ENCODE results near the gene LMOD1. TPM values are rescaled to one million over a fixed set of nuclear protein-coding genes. Genes with fewer than 3 reads are reported as not detected.
"Not testable (repeated sequence)": the region's sequence is repeated elsewhere in the genome, so short reads cannot be mapped to it uniquely, and the experiment has no call there.

The LMOD1 gene
- polyA plus RNA-seq, 5 donors, result 3.5 to 8.2 (median 5.1) TPM

DNA sequence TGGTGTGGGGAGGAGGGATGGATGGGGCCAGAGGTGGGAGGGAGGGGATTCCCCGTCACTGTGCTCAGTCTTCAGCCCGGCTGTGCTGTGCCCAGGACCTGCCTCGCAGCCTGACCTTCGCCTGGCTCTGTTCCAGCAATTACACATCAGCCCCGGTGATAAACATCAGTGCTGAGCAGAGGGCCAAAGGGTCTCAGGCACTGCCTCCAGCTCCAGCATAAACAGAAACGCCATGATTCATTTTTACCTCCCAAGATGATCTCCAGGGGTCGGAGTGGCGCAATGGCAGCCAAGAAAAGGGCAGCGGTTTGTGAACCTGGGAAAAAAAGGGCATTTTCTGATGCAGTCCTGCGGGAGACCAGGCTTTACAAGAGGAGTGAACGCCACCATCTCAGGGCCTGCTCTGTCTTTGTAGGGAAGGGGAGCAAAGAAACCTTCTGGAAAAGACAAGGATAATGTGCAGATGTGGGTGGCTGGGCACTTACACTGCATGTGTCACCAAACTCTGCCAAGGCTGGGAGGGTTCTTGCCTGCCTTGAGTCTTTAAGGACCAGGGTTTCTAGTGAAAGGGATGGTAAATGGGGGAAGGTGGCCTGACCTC lies 29.6 kb downstream of the LMOD1 start:
- no peak for DNase-seq

DNA sequence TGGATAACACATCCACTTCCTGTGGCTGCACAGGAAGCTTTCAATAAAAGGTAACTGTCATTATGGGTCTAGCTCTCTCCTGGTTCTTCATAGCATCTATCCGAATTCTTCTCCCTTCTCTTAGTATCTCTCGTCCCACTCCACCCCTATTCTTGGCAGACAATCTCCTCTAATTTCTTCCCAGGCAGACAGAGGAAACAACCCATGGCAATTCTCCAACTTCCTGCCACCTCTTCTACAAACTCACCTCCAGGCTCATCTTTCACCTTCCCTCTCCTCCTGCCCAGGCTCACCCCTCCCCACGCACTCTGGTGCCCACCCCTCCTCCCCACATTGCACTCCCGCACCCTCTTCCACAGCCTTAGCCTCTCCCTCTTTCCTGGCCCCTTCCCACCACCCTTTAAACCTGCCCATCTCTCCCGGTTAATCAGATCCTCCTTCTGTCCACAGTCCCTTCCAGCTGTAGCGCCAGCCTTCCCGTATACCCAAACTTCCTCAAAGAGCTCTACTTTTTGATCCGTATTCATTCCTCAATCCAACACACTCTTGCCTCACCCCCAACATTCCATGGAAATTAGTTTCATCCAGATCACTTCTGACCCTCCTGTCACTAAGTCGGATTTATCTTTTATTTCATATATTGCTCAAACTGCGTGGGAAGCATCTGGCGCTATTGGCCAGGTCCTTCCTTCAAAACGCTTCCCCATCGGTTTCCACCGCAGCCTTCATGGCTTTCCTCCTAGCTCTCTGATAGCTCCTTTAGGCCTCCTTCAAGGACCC lies 31.7 kb downstream of the LMOD1 start:
- DNase-seq, result no peak

DNA sequence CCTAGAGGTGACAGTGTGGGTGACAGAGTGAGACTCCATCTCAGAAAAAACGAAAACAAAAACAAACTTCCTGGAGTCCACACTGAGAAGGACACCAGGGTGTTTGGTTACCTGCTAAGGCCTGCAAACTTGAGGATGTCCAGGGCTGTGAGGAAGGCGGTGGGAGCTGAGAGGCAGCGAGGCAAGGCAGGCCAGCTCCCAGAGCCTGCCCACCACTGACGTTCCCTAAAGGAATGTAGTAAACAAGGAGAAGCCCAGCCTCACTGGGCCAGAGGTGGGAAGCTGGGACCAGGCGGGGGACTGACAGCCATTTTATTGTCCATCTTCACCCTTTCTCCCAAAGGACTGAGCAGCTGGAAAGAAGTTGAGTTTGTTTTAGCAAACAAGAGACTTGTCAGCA lies 33.5 kb downstream of the LMOD1 start:
- no peak for DNase-seq

DNA sequence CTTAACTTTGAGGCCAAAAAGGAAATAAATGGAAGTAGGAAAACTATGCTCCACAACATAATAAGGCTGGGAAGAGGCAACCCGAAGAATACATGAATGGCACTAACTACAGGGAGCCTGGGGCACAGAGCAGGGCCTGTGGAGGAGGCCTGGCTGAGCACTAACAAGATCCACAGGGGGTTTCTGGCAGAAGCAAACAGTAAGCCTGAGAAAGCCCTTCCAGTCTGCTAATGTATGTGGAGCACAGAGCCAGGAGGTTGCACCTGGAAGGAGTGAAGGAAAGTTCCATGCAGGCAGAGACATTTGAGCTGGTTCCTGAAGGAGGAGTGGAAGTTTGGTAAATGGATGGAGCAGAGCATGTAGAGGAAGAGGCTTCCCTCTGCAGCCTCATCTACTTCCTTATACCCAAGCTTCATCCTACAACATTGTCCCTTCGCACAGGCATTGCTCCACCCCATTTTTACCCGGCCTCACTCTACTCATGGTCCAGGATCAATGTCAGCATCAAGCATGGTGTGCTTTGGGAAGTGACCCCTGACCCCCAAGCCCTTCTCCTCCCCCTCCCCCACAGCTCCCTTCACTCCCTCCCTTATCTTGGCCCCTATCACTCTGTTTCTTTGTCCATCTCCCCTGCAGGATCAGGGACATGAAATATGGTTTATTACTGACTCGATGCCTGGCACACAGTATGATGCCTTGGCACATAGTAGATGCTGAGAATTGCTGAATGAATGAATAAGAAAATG lies 34.3 kb downstream of the LMOD1 start:
- DNase-seq, result no peak

- DNase-seq, result no peak
These were observed 38.7 kb downstream of the LMOD1 start for GRCh38 chr1:201907621-201908020.

DNA sequence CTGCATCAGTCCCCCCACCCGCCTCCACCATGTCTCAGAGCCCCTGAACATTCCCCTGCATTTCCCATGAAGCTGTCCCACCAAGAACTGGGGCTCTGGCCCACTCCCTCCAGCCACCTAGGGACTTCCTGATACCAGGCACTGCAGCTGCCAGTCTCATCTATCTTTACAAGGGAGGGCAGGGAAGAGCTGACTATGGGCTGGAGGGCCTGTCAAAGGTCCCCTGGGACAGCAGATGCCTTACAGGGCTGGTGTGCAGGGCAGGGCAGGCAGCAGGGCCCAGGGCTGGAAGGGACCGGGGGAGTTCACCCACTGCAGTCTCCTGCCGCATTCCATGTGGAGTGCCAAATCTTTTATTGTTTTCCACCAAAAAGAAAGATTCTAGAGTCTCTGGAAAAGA lies 40.0 kb downstream of the LMOD1 start:
- DNase-seq, result no peak

- no peak for DNase-seq
These were observed 41.0 kb downstream of the LMOD1 start for GRCh38 chr1:201905234-201905890.

DNA sequence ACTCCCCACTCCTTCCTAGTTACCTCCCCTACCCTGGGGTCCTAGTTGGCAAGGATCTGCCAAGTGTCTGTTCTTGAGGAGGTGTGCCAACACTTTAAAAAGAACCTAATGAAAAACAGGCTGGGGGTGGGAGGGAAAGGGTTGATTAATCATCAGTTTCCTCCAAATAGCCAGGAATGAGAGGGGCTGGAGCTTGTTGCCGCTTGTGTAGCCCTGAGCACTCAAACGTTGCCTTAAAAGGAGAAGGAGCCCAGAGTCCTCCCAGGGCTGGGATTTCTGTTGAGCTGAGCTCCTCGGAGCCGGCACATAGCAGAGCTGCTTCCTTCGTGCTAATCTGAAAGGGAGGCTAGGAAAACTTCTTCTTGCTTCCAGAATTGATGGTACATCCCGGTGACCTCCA lies 41.8 kb downstream of the LMOD1 start:
- DNase-seq, result no peak

- no peak for DNase-seq
These were observed 43.2 kb downstream of the LMOD1 start for GRCh38 chr1:201903135-201903534.

GRCh38 chr1:201902198-201902597 lies 44.1 kb downstream of the LMOD1 start:
- DNase-seq, result no peak

- not testable (repeated sequence) for DNase-seq
These were observed 45.3 kb downstream of the LMOD1 start for GRCh38 chr1:201901036-201901435.

DNA sequence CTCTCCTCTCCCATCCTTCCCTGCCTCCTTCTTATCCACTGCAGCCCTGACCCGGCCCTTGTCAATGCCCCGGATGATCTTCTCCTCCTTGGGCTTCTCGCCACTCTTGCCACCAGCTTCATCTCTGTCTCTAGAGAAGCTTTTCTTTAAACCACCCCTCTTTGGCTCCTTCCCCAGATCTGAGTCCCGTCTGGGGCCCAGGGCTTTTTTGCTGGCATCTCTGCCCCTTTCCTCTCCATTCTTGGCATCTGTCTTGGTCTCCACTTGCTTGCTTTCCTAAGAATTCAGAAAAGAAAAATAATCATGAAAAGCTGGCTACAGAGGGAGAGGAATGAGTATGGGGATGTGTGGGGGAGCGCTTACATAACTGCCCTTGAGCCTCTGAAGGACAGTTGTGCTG lies 45.9 kb downstream of the LMOD1 start:
- DNase-seq, result no peak

DNA sequence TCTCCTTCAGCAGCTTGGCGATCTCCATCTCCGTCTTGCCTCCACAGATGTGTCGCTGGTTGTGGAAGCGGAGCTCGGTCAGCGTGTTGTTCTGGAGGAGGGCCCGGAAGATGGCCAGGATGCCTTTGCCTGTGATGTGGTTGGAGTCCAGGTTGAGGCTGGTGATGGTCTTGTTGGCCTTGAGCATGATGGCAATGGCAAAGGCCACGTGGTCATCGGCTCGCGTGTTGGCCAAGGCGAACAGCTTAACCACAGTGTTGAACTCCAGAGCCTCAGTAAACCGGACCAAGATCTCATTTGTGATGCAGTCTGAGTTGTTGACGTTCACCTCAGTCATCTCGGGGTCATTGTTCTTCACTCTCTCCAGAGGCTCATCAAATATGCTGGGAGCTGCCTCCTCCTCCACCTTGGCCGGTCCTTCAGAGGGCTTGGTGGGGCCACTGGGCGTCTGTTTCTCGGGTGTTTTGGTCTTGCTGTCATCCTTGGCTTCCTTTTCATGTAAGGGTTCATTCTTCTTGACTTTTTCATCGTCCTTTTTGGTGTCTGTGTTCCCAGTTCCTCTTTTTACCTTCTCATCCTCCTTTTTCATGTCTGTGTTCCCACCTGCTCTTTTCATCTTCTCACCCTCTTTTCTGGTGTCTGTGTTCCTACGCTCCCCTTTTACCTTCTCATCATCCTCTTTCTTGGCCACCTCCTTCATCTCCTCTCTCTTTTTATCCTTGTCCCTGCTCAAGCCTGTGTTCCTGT lies 46.5 kb downstream of the LMOD1 start:
- DNase-seq, result no peak

DNA sequence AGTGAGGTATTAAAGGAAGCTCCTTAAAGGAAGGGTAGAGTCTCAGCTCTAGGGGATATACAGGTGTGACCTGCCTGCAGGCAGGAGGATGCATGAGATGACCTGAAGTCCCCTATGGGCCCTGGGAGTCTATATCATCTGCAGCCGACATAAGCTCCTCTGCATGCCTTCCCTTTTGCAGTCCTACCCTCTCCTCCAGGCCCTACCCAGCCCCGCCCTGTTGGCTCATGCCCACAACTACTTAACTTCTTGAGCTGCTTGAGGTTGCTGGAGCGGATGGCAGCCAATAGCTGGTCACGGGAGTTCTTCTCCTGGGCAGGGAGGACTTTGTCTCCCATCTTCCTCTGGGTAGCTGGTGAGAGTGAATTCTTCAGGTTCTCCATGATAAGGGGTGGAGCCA lies 47.4 kb downstream of the LMOD1 start:
- no peak for DNase-seq

- DNase-seq, result no peak
These were observed 48.0 kb downstream of the LMOD1 start for GRCh38 chr1:201898240-201898894.

DNA sequence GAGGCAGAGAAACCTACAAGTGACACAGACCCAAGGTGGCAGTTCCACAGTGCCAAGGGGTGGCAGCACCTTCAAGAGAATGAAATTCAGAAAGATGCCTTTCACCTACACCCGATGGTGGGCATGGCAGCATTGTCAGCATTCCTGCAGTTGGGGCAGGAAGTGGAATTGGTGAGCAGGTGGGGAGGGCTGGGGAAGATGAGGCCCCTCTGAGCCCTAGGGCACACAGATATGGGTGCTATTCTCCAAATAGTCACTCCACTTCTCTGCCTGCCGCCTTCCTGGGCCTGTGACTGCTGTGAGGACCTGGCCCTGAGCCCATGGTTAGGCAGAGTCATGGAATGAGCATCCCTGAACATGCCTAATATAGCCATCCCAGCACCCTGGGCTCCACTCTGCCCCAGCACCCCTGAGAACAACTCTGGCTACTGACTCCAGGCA lies 49.4 kb downstream of the LMOD1 start:
- DNase-seq, result no peak

- DNase-seq, result peak; percentile 69 to 78
These were observed 50.2 kb downstream of the LMOD1 start for GRCh38 chr1:201895913-201896807.

GRCh38 chr1:201895120-201895665 lies 51.2 kb downstream of the LMOD1 start:
- DNase-seq, result no peak

GRCh38 chr1:201894343-201895119 lies 51.8 kb downstream of the LMOD1 start:
- no peak for DNase-seq
